Measurements from ENCODE around the gene CD300C.

CD300C gene

GRCh38 chr17:74497471-74497870 is 48.4 kb downstream of the CD300C start:
- no peaks in the 10 kb centered on the region for H3K9me3 ChIP-seq (ENCODE audit: control insufficient read depth, insufficient read depth, low read length)
- no peaks in the 10 kb centered on the region for H3F3A ChIP-seq (ENCODE audit: control insufficient read depth, insufficient read depth)
- no peak overlapping the region for H3K27ac ChIP-seq (ENCODE audit: low read depth, low read length)
- H3K4me3 ChIP-seq (ENCODE audit: low read length), result no peak overlapping the region
- TF ChIP-seq CTCF (IDR thresholded peaks at IDR 0.05; ENCODE audit: low read depth, low read length, poor library complexity, severe bottlenecking), result no peak
- no peak for TF ChIP-seq EZH2phosphoT487 (IDR thresholded peaks at IDR 0.05; ENCODE audit: borderline replicate concordance, low read length)
- no peaks in the 10 kb centered on the region for H3K9me2 ChIP-seq (replicated peaks; ENCODE audit: control insufficient read depth, low read length)
- no peaks in the 10 kb centered on the region for H3K79me2 ChIP-seq (ENCODE audit: control insufficient read depth, low read length)
- no peaks in the 10 kb centered on the region for H3K36me3 ChIP-seq (ENCODE audit: control insufficient read depth, low read length)
- H3K4me2 ChIP-seq (ENCODE audit: low read length), result no peak overlapping the region
- no peaks in the 10 kb centered on the region for H4K20me1 ChIP-seq (ENCODE audit: control insufficient read depth, insufficient read depth, low read depth, low read length)
- no peaks in the 10 kb centered on the region for H3K27me3 ChIP-seq (ENCODE audit: control insufficient read depth, low read length)
- H3K4me1 ChIP-seq (ENCODE audit: control insufficient read depth, low read length), result no peaks in the 10 kb centered on the region

GRCh38 chr17:74493331-74493833 is 52.5 kb downstream of the CD300C start:
- Histone ChIP-seq H3K4me1 (ENCODE audit: control insufficient read depth, low read length) (no peaks in the 10 kb centered on the region), H3K9me2 (replicated peaks; ENCODE audit: control insufficient read depth, low read length) (no peaks in the 10 kb centered on the region), H4K20me1 (ENCODE audit: control insufficient read depth, insufficient read depth, low read depth, low read length) (no peaks in the 10 kb centered on the region), H3K9me3 (ENCODE audit: control insufficient read depth, insufficient read depth, low read length) (no peaks in the 10 kb centered on the region), H3F3A (ENCODE audit: control insufficient read depth, insufficient read depth) (no peaks in the 10 kb centered on the region), H3K36me3 (ENCODE audit: control insufficient read depth, low read length) (no peaks in the 10 kb centered on the region), H3K27ac (ENCODE audit: low read depth, low read length) (no peak overlapping the region), H3K4me2 (ENCODE audit: low read length) (no peak overlapping the region), H3K79me2 (ENCODE audit: control insufficient read depth, low read length) (no peaks in the 10 kb centered on the region), H3K27me3 (ENCODE audit: control insufficient read depth, low read length) (no peaks in the 10 kb centered on the region), H3K4me3 (ENCODE audit: low read length) (no peak overlapping the region)
- no peak for TF ChIP-seq EZH2phosphoT487 (IDR thresholded peaks at IDR 0.05; ENCODE audit: borderline replicate concordance, low read length)
- peak; percentile 79 for TF ChIP-seq CTCF (IDR thresholded peaks at IDR 0.05; ENCODE audit: low read depth, low read length, poor library complexity, severe bottlenecking)

- H3K27ac ChIP-seq (ENCODE audit: low read depth, low read length), result no peak overlapping the region
- TF ChIP-seq CTCF (IDR thresholded peaks at IDR 0.05; ENCODE audit: low read depth, low read length, poor library complexity, severe bottlenecking) (no peak), EZH2phosphoT487 (IDR thresholded peaks at IDR 0.05; ENCODE audit: borderline replicate concordance, low read length) (no peak)
- H4K20me1 ChIP-seq (ENCODE audit: control insufficient read depth, insufficient read depth, low read depth, low read length), result no peaks in the 10 kb centered on the region
- no peaks in the 10 kb centered on the region for H3K79me2 ChIP-seq (ENCODE audit: control insufficient read depth, low read length)
- no peaks in the 10 kb centered on the region for H3K9me3 ChIP-seq (ENCODE audit: control insufficient read depth, insufficient read depth, low read length)
- no peaks in the 10 kb centered on the region for H3K9me2 ChIP-seq (replicated peaks; ENCODE audit: control insufficient read depth, low read length)
- no peaks in the 10 kb centered on the region for H3K4me1 ChIP-seq (ENCODE audit: control insufficient read depth, low read length)
- no peaks in the 10 kb centered on the region for H3F3A ChIP-seq (ENCODE audit: control insufficient read depth, insufficient read depth)
- H3K4me2 ChIP-seq (ENCODE audit: low read length), result no peak overlapping the region
- H3K27me3 ChIP-seq (ENCODE audit: control insufficient read depth, low read length), result no peaks in the 10 kb centered on the region
- no peaks in the 10 kb centered on the region for H3K36me3 ChIP-seq (ENCODE audit: control insufficient read depth, low read length)
- no peak overlapping the region for H3K4me3 ChIP-seq (ENCODE audit: low read length)
Observed at GRCh38 chr17:74491626-74492025, 54.3 kb downstream of the CD300C start.

Measured in DOHH2 (cell line).